Activated T-helper 9 cell treated with anti-CD3 and anti-CD28 coated beads, Interleukin-2, amount 50 U/mL, for 16 hours (primary cell): Measurements from ENCODE around the gene KRTAP1-5.
"Not testable (repeated sequence)": the region's sequence is repeated elsewhere in the genome, so short reads cannot be mapped to it uniquely, and the experiment has no call there.

Experiments used
- DNase-seq: peaks from one replicate; pipeline ENCODE4 v3.0.0-alpha.2; 2020; ENCODE audit warnings: low read depth

Gene KRTAP1-5

GRCh38 chr17:41026715-41027471 is at the start of gene KRTAP1-5:
Gene KRTAP1-5 (minus strand): TSS chr17:41027208. CDS start chr17:41027155, 53 bp downstream.
- DNase-seq: no peak

GRCh38 chr17:41076788-41077187 is 49.8 kb upstream of the KRTAP1-5 start:
- DNase-seq: no peak

GRCh38 chr17:41073676-41074075 is 46.7 kb upstream of the KRTAP1-5 start:
- DNase-seq: no peak

GRCh38 chr17:41071606-41072360 is 44.8 kb upstream of the KRTAP1-5 start:
- DNase-seq: no peak

- DNase-seq: no peak
Measured at GRCh38 chr17:41069031-41069430, 42.0 kb upstream of the KRTAP1-5 start.

- no peak for DNase-seq
Measured at GRCh38 chr17:41067281-41067680, 40.3 kb upstream of the KRTAP1-5 start.

- no peak for DNase-seq
Measured at GRCh38 chr17:41065829-41066624, 39.0 kb upstream of the KRTAP1-5 start, which contains the start of gene KRTAP2-4. Gene KRTAP2-4 (minus strand): TSS chr17:41065879. CDS start chr17:41065845, 34 bp downstream.

GRCh38 chr17:41065016-41065689 is 38.1 kb upstream of the KRTAP1-5 start:
- not testable (repeated sequence) for DNase-seq

- no peak for DNase-seq
Measured at GRCh38 chr17:41064301-41064700, 37.3 kb upstream of the KRTAP1-5 start.

- DNase-seq: no peak
Measured at GRCh38 chr17:41063449-41063848, 36.4 kb upstream of the KRTAP1-5 start.

- no peak for DNase-seq
Measured at GRCh38 chr17:41061964-41062363, 35.0 kb upstream of the KRTAP1-5 start.

- DNase-seq: no peak
Measured at GRCh38 chr17:41060052-41060604, 33.1 kb upstream of the KRTAP1-5 start, which contains the start of gene KRTAP2-3. Gene KRTAP2-3 (minus strand): TSS chr17:41060114. CDS start chr17:41060050, 64 bp downstream.

GRCh38 chr17:41059276-41060051 is 32.5 kb upstream of the KRTAP1-5 start:
- not testable (repeated sequence) for DNase-seq

GRCh38 chr17:41058741-41059140 is 31.7 kb upstream of the KRTAP1-5 start:
- DNase-seq: no peak

GRCh38 chr17:41057547-41057946 is 30.5 kb upstream of the KRTAP1-5 start:
- no peak for DNase-seq

- not testable (repeated sequence) for DNase-seq
Measured at GRCh38 chr17:41055130-41055529, 28.1 kb upstream of the KRTAP1-5 start, which contains the start of gene KRTAP2-2. Gene KRTAP2-2 (minus strand): TSS chr17:41055230. CDS start chr17:41055211, 19 bp downstream.

GRCh38 chr17:41054556-41054955 is 27.5 kb upstream of the KRTAP1-5 start:
- not testable (repeated sequence) for DNase-seq

GRCh38 chr17:41054025-41054424 is 27.0 kb upstream of the KRTAP1-5 start:
- no peak for DNase-seq

- no peak for DNase-seq
Measured at GRCh38 chr17:41052566-41052965, 25.6 kb upstream of the KRTAP1-5 start.

- DNase-seq: no peak
Measured at GRCh38 chr17:41049110-41049509, 22.1 kb upstream of the KRTAP1-5 start.
